Hippocampal formation (tissue), 2 donors: ENCODE results near the gene TEX36.
"Not testable (repeated sequence)": the region's sequence is repeated elsewhere in the genome, so short reads cannot be mapped to it uniquely, and the experiment has no call there.

Experiments
- DNase-seq, 2 donors: peaks; one replicate each; lab custom pipeline; 2025; lab: John Stamatoyannopoulos, UW

TEX36 gene

DNA sequence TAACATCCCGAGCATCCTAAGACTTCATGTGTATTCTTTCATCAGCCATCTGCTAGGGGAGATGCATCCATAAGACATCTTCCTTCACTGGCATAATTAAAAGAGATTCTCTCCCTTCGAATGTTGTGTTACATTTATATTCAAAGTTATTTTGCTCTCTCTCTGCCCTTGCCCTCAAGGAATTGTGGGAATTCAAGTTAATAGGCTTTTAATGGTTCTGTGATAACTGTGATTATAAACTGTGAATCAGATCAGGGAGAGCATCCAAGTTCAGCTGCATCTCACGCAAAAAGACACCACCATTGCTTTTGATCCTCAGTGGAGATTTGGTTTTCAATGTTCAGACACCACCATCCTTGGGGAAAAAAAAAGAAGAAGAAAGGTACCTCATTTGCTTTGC, 9.2 kb upstream of the TEX36 start:
- DNase-seq = no peak

DNA sequence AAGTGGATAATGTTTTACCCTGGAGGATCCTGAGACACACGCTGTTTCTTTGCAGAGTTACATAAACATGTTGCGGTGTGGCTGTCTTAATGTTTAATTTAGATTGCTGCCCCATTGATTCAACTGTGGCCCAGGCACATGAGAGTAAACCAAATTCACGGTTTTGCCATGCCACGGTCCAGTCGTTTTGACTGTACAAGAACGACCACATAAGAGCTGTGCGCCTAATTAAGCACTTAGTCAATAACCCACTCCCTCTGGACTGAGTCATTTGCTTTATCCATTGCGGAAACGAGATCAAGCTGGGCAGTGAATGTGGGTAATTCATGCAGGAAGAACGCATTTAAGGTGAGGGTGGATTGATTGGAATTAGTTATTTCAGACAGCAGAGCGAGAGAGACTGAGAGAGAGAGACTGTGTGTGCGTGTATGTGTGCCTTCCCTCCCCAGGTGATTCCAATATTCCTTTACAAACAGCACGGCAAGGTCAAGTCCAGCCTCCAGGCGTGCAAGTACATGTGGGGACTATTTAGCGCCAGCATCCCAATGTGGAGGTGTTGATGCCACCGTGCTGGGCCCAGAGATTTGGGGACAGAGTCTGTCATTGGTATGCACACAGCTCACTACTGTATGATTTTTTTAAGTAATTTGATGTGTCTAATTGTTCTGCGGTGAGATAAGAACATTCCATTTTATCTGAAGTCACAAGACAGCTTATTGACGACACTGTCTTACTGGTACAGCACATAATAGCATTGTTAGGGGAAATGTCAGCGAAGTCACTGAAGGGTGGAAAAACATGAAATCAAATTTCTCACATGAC, 8.4 kb upstream of the TEX36 start:
- no peak for DNase-seq

DNA sequence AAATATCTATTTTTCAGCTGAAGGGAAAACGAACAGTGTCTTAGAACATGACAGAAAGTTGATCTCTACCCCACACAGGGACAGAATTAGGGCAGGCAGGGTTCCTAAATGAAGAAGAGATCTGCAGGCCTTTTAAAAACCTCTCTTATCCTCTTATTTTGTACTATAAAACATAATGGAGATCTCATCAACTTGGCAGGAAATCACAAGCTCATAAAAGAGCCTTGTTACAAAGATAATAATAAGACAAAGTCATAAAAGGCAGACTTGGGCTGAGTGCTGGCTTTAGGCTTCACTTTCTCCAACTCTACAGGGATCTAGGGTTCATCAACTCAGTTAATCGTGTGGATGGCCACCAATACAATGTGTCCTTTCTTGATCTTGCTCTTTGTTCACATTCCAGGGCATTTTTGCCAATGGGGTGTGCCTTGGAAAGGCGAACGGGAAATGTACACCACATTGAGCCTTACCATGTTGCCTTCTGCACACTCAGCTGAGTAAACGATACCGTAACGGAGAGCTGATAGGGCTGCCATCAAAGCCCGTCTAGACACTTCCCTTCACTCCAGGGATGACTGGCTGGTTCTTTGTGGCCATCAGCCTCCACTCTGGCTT, 7.1 kb upstream of the TEX36 start:
- no peak for DNase-seq

DNA sequence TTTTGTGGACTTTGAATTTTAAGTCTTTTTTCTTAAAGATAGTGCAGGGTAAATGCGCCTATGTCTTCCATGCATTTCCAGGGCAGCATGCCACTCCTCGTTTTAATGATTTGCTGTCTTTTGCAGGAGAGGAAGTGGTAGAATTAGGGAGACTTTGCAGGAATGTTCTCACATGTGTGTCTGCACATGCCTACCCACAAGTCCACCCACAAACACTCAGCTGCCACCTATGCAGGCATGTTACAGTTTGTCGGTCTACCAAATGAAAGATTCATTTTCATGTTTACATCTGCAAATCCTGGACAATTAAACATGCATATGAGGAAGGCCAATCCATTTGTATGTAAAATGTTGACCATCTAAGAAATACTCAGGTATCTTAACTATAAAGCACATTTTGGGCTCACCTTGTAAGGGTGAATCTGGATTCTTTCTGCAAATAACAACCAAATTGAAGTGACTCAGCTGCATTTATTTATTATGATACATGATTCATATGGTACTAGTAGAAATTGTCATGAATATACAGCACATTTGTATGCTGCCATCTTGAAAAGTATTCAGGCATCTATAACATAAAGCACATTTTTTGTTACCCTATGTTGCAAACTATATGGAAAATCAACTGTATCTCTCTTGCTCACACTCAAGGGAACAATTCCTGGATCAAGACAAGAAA, 4.7 kb upstream of the TEX36 start:
- DNase-seq = no peak

DNA sequence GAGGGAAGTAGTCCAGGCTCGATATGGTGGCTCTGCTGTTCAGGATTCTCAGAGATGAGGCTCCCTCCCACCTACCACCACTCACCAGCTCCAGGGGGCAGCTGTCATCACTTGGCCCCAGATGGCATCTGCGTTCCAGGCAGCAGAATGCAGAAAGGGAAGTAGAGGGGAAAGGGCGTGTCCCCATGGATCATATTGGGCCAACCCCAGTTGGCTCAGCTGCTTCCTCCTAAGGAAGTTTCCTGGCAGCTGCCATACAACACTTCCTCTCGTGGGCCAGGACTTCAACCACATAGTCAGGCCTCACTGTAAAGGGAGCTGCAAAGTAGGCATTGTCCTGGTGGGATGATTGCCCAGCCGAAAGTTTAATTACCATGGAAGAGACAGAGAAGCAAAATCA, 1.6 kb upstream of the TEX36 start:
- no peak for DNase-seq

DNA sequence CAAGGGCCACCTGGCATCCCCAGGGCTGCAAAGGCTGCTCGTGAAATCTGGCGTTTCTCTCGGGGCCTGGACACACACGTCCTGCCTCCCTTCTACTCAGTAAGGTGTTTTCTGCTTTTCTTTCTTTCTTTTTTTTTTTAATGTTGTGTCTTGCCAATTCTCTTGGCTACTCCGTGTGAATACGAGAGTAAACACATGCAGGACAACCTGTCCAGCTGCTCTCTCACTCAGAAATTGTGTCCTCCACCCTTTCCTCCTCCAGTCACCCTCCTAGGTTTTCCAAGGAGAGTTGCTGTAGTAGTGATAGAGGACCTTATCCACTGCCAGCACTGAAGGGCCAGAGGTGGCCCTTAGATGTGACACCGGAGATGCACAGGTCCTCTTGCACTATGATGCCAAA, 858 bp upstream of the TEX36 start:
- no peak for DNase-seq

DNA sequence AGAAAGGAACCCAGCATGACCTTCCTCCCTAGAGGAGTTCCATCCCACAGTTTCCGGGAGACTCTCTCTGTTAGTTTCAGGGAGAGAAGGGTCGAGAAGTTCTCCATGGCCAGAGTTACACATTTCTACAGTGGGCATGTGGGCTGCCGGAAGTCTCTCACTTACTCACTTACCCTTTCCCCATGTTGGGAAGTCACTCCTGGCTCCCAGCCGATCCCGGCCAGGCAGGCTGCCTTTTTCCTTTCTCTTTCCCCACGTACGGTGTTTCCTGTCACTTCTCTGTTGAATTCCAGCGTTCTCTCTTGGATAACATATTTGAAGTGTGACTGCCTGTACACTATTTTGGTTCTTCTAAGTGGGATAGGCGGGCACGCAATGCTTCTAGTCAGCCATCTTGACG, 3.5 kb downstream of the TEX36 start:
- DNase-seq = no peak

DNA sequence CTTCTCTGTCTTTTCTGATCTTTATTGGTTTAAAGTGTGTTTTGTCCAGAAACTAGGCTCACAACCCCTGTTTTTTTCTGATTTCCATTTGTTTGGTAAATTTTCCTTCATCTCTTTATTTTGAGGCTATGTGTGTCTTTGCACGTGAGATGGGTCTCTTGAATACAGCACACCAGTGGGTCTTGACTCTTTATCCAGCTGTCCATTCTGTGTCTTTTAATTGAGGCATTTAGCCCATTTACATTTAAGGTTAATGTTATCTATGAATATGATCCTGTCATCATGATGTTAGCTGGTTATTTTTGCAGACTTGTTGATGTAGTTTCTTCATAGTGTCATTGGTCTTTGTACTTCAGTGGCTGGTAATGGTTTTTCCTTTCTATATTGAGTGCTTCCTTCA, 10.1 kb downstream of the TEX36 start:
- DNase-seq = no peak

DNA sequence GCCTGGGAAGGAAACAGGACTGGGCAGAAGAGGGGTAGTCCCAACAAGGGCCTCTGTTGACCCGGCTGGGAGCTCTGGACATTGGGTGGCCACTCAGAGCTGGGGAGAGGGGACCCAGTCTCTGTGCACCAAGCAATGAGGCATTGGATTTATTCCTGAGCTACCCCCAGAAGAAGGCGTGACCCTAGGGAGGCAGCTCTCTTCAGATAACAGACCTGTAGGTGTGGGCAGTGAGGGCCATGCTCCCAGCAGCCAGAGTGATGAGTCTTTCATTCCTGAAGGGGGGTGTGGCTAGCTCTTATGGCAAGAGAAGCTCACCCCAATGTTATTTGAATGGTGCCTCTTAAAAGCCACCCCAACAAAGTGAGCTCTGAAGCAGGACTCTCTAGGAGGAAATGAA, 20.4 kb downstream of the TEX36 start:
- no peak for DNase-seq

DNA sequence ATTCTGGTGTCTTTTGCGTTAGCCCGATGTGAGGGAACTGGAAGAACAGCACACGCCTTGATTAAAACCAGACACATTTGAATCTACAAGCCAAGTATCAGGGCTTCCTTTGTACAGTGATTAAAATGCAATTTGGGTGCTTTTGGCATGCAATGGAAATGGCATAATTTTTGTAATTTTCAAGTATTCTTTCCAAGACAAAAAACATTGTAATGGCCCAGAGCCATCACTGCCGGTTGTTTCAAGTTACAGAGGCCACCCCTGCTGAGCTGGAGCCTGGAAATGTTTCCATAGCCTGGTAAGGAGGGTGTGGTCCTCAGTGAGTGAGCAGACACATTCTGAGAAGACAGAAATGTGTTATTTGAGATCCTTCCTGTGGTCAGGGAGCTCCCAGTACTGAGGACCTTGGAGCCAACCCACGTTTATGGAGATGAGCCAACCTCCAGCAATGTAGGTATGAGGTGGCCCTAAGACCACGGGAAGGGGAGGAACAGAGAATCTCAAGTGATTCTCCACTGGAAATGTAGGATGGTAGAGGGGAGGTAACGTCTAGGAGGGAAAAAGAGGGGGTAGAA, 20.9 kb downstream of the TEX36 start:
- DNase-seq = no peak

DNA sequence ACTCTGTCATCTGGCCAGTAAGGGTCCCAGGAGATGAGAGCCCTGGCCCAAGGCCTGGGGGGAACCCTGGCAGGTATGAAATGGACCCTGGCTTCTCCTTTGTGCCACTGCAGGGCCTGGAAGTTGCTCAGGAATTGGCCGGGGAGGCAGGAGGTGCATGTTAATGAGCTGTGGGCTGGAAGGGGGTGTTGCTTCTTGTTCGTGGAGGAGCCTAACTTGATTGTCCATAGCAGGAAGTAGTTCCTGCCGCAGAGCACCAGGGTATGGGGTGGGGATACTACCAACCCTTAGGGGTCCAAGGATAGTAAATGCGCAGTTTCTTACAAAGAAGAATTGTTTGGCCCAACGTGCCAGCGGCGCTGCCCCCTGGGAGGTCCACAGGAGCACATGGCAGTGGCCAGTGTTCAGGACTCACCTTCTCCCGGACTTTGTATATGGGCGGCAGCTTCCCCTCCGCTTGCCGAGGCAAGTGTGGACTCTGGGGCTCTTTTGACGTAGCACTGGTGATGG, 21.5 kb downstream of the TEX36 start:
- DNase-seq = no peak

DNA sequence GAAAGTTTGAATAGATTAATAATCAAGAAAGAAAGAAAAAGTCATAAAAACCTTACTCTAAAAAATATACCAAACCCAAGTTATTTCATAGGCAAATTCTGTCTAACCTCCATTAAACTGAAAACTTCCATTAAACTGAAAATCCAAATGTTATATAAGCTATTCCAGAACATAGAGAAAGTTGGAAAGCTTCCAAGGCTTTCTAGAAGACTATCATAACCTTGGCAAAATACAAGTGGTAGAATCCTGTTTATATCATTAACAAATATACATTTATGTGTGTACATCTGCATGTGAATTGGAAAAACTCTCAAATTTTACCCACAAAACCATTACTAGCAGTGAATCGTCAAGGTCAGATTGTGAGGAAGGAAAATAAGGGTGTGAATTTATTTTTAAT, 23.9 kb downstream of the TEX36 start:
- DNase-seq = no peak

DNA sequence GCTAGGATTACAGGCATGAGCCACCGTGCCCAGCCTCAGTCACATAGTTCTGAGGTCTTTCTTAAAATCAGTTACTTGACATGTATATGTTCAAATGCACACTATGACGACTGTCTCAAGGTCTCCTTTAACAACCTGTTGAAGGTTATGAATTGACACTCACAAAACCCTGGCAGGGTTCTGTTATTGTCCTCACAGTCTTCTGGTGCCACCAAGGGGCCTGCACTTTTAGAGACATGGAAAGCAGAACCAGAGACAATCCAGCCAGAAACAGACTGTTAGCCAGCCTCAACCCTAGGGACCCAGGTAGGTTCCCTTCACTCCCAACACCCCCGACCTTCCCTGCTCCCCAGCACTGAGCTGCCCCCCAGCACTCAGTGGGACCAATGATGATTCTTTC, 26.4 kb downstream of the TEX36 start:
- DNase-seq = no peak

DNA sequence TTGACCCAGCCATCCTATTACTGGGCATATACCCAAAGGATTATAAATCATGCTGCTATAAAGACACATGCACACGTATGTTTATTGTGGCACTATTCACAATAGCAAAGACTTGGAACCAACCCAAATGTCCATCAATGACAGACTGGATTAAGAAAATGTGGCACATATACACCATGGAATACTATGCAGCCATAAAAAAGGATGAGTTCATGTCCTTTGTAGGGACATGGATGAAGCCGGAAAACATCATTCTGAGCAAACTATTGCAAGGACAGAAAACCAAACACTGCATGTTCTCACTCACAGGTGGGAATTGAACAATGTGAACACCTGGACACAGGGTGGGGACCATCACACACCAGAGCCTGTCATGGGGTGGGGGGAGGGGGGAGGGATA, 29.9 kb downstream of the TEX36 start:
- DNase-seq = not testable (repeated sequence)

DNA sequence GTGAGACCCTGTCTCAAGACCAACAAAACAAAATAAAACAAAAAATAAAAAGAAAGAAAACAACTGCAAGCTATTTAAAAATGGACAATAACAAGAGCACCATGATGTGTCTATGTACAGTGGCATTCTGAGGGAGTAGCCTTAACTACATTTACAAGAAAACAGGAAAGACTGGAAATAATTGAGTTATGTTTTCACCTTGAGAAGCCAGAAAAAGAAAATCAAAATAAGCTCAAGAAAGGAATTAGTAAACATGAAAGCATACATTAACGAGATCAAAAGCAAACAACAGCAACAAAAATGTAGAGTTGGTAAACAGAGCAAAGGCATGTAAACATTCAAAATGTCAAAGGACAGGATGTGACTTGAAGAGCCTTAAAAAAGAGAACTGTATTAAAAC, 36.7 kb downstream of the TEX36 start:
- DNase-seq = no peak

DNA sequence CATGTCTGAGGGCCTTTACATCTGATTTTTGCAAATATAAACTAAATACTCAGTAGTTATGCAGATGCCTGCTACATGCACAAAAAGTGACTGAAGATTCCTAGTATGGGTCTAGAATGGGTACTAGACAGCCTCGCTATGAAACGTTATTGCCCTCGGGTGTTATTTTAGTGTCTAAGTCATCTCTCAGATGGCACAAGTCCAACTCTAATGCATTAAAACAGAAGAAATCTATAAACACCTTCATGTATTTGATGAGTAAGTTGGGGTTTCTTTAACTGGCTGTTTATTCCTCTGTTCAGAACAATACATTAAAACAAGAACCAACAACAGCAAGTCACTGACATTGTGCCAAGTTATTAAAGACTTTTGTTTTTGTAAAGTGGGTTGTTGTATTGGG, 41.6 kb downstream of the TEX36 start:
- no peak for DNase-seq

DNA sequence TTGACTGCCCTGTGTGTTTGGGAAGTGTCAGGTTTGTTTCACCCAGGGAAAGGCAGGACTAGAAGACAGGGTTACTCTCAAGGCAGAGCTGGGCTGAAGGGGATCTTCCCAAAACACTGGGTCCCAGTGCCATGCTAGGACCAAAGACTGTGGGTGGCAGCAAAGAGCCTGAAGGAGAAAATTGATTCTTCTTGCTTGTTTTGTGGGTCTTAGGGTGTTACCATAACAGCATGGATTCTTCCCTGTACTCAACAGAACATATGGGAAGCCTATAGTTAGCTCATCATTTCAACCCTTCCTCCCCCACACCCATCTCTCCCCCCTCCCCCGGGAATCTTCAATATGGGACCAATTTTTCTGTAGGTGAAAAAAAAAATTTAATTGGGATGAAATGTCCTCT, 42.3 kb downstream of the TEX36 start:
- DNase-seq = no peak

DNA sequence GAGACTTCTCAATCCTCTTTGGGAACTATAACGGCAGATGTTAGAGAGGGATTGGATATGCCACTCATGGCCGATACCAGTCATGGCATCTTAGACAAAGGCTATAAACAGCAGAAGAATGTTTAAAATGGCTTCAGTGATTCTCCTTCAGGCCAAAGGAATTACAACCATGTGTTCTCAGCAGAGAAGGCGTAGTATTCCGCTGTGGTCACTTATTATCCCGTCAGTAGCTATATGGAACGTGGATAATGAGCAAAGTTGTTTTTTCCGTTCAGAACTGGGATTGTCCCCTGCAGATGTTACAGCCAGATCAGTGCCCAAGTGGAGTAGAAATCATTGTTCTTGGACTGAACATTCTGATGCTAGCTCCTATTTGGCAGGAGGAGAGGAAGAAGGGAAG, 43.1 kb downstream of the TEX36 start:
- no peak for DNase-seq

DNA sequence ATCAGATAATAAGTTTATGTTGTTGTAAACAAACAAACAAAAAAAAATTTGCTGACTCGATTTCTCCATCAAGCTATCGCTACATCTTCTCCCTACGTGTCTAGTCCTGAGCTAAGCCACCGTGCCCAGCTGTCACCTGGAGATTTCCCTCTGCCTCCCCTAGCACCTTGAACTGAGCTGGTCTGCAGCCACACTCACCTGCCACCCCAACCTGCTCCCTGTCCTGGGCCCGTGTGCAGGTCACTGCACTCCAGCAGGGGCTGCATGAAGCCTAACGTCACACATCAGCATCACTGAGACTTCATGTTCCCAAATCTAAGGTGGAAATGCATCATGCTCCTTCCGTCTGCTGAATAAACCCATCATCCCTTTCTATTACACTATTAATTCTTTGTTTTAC, 44.4 kb downstream of the TEX36 start:
- DNase-seq = no peak

DNA sequence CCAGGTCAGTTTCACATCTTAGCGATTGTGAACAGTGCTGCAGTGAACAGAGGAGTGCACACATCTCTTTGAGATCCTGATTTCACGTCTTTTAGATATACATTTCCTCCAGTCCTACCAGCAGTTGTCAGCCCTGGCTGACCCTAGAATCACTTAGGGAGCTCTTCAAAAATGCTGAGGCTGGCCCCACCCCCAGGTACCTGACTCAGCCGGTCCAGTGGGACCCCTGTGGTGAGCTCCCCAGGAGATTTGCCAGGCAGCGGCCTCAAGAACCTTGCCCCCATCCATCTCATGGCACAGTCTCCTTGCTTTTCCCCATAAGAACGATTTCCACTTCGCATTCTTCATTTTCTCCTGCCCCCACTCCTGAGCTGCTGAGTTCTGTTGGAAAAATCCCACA, 45.5 kb downstream of the TEX36 start:
- DNase-seq = no peak

DNA sequence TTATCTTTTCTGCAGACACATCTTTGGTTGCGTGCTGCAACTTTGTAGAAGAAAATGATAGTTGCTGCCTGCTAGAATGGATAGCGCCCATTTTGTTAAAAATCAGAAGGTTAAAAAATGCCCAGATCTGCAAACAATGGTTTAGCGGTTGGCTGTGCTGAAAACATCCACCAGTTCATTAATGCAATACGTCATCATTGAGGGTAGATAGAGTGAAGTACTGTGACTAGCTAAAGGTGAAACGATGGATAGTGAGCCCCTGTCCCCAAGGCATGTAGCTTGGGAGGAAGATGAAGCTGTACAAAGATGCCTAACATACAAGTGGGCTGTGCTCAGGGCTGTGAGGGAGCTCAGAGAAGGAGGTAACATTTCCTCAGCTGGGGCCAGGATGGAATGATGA, 48.4 kb downstream of the TEX36 start:
- DNase-seq = no peak

DNA sequence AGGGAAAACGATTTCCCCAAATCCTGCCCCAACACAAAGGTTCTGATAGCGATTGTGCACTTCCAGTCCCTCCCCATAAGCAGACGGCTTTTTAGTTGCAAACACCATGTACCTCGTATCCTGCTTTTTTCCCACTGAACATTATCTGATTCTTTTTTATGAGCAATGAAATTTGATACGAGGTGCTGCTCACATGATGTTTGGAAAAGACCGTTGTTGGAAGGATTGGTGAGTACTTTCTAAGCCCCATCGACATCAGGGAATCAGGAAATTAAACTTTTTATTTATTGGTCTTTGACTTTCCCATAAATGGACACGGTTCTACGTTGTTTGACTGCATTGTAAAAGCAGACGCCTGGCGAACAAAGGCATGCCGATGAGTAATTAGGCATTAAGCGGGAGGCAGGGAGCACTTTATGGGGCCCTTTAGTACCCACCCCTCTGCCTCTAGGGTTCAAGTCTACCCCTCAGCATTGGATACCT, 49.4 kb downstream of the TEX36 start:
- no peak for DNase-seq

DNA sequence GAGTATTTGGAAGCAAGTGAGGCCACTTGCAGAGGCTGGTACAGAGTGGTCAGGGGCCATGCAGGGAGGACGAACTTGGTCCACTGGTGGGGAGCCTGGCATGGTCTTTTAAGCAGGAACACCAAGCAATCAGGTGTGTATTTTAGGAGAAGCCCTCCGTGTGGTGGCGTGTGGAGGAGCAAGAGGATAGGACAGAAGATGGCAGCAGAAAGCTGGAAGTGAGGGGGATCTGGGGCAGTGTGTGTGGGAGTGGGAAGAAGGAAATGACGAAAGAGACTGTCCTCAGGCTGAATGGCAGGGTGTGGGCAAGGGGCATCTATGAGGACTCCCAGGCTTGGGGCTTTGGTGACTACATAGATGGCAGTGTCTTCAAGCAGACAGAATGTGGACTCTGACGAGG, 51.2 kb downstream of the TEX36 start:
- no peak for DNase-seq
